ENCODE results near the gene BTD.

BTD gene

GRCh38 chr3:15638891-15639262 lies 37.3 kb downstream of the BTD start:
- Histone ChIP-seq H3K4me3 (ENCODE audit: low read depth in 1 of 2, low read length in 2 of 2) (no peak overlapping the region), H3K9ac (ENCODE audit: low read length) (no peak overlapping the region), H3K36me3 (ENCODE audit: insufficient read depth, low read length) (no peaks in the 10 kb centered on the region), H3K4me1 (ENCODE audit: insufficient read depth, low read length) (peaks cover 59% of the 10 kb centered on the region), H3K9me3 (ENCODE audit: low read length) (no peaks in the 10 kb centered on the region), H3K27ac (ENCODE audit: low read depth, low read length) (peak overlapping the region; percentile 77), H3K27me3 (ENCODE audit: control insufficient read depth in 1 of 2, insufficient read depth in 2 of 2, low read length in 2 of 2) (no peaks in the 10 kb centered on the region)

GRCh38 chr3:15645246-15645645 lies 43.7 kb downstream of the BTD start:
- H3K4me3 ChIP-seq (ENCODE audit: low read depth in 1 of 2, low read length in 2 of 2) = no peak overlapping the region
- H3K27ac ChIP-seq (ENCODE audit: low read depth, low read length) = no peak overlapping the region
- no peak overlapping the region for H3K9ac ChIP-seq (ENCODE audit: low read length)

GRCh38 chr3:15645740-15646501 lies 44.4 kb downstream of the BTD start:
- peak overlapping the region; percentile 67 for H3K27ac ChIP-seq (ENCODE audit: low read depth, low read length)
- peaks cover 39% of the 10 kb centered on the region for H3K4me1 ChIP-seq (ENCODE audit: insufficient read depth, low read length)
- peaks cover 5% of the 10 kb centered on the region for H3K36me3 ChIP-seq (ENCODE audit: insufficient read depth, low read length)
- peak overlapping the region in 1 of 2 donors; percentile 24 for H3K4me3 ChIP-seq (ENCODE audit: low read depth in 1 of 2, low read length in 2 of 2)
- no peaks in the 10 kb centered on the region for H3K27me3 ChIP-seq (ENCODE audit: control insufficient read depth in 1 of 2, insufficient read depth in 2 of 2, low read length in 2 of 2)
- no peak overlapping the region for H3K9ac ChIP-seq (ENCODE audit: low read length)
- H3K9me3 ChIP-seq (ENCODE audit: low read length) = no peaks in the 10 kb centered on the region

More at GRCh38 chr3:15645246-15645645, 43.7 kb downstream of the BTD start:
- Histone ChIP-seq H3K27me3 (ENCODE audit: control insufficient read depth in 1 of 2, insufficient read depth in 2 of 2, low read length in 2 of 2) (no peaks in the 10 kb centered on the region), H3K4me1 (ENCODE audit: insufficient read depth, low read length) (peaks cover 40% of the 10 kb centered on the region), H3K9me3 (ENCODE audit: low read length) (no peaks in the 10 kb centered on the region), H3K36me3 (ENCODE audit: insufficient read depth, low read length) (peaks cover 5% of the 10 kb centered on the region)

GRCh38 chr3:15646851-15647511 lies 45.4 kb downstream of the BTD start:
- Histone ChIP-seq H3K36me3 (ENCODE audit: insufficient read depth, low read length) (peaks cover 5% of the 10 kb centered on the region), H3K4me3 (ENCODE audit: low read depth in 1 of 2, low read length in 2 of 2) (peak overlapping the region in 1 of 2 donors; percentile 24), H3K9ac (ENCODE audit: low read length) (no peak overlapping the region)

GRCh38 chr3:15647611-15648167 lies 46.1 kb downstream of the BTD start:
- Histone ChIP-seq H3K9ac (ENCODE audit: low read length) (no peak overlapping the region), H3K36me3 (ENCODE audit: insufficient read depth, low read length) (peaks cover 5% of the 10 kb centered on the region)

More at GRCh38 chr3:15646851-15647511, 45.4 kb downstream of the BTD start:
- Histone ChIP-seq H3K9me3 (ENCODE audit: low read length) (no peaks in the 10 kb centered on the region), H3K27ac (ENCODE audit: low read depth, low read length) (peak overlapping the region; percentile 67), H3K4me1 (ENCODE audit: insufficient read depth, low read length) (peaks cover 35% of the 10 kb centered on the region), H3K27me3 (ENCODE audit: control insufficient read depth in 1 of 2, insufficient read depth in 2 of 2, low read length in 2 of 2) (no peaks in the 10 kb centered on the region)

GRCh38 chr3:15649341-15649740 lies 47.8 kb downstream of the BTD start:
- Histone ChIP-seq H3K9ac (ENCODE audit: low read length) (no peak overlapping the region), H3K27ac (ENCODE audit: low read depth, low read length) (no peak overlapping the region), H3K36me3 (ENCODE audit: insufficient read depth, low read length) (peaks cover 5% of the 10 kb centered on the region), H3K4me3 (ENCODE audit: low read depth in 1 of 2, low read length in 2 of 2) (no peak overlapping the region), H3K4me1 (ENCODE audit: insufficient read depth, low read length) (peaks cover 42% of the 10 kb centered on the region), H3K27me3 (ENCODE audit: control insufficient read depth in 1 of 2, insufficient read depth in 2 of 2, low read length in 2 of 2) (no peaks in the 10 kb centered on the region), H3K9me3 (ENCODE audit: low read length) (no peaks in the 10 kb centered on the region)

More at GRCh38 chr3:15647611-15648167, 46.1 kb downstream of the BTD start:
- Histone ChIP-seq H3K9me3 (ENCODE audit: low read length) (no peaks in the 10 kb centered on the region), H3K27me3 (ENCODE audit: control insufficient read depth in 1 of 2, insufficient read depth in 2 of 2, low read length in 2 of 2) (no peaks in the 10 kb centered on the region), H3K4me3 (ENCODE audit: low read depth in 1 of 2, low read length in 2 of 2) (peak overlapping the region in 1 of 2 donors; percentile 24), H3K27ac (ENCODE audit: low read depth, low read length) (no peak overlapping the region), H3K4me1 (ENCODE audit: insufficient read depth, low read length) (peaks cover 35% of the 10 kb centered on the region)

GRCh38 chr3:15649858-15650257 lies 48.3 kb downstream of the BTD start:
- Histone ChIP-seq H3K9me3 (ENCODE audit: low read length) (no peaks in the 10 kb centered on the region), H3K27ac (ENCODE audit: low read depth, low read length) (no peak overlapping the region), H3K36me3 (ENCODE audit: insufficient read depth, low read length) (peaks cover under 1% of the 10 kb centered on the region), H3K4me1 (ENCODE audit: insufficient read depth, low read length) (peaks cover 41% of the 10 kb centered on the region), H3K9ac (ENCODE audit: low read length) (no peak overlapping the region), H3K27me3 (ENCODE audit: control insufficient read depth in 1 of 2, insufficient read depth in 2 of 2, low read length in 2 of 2) (no peaks in the 10 kb centered on the region), H3K4me3 (ENCODE audit: low read depth in 1 of 2, low read length in 2 of 2) (no peak overlapping the region)

- no peak overlapping the region for H3K4me3 ChIP-seq (ENCODE audit: low read depth in 1 of 2, low read length in 2 of 2)
- H3K27me3 ChIP-seq (ENCODE audit: control insufficient read depth in 1 of 2, insufficient read depth in 2 of 2, low read length in 2 of 2) = no peaks in the 10 kb centered on the region
- H3K9me3 ChIP-seq (ENCODE audit: low read length) = peaks cover 5% of the 10 kb centered on the region
- H3K9ac ChIP-seq (ENCODE audit: low read length) = no peak overlapping the region
- H3K36me3 ChIP-seq (ENCODE audit: insufficient read depth, low read length) = no peaks in the 10 kb centered on the region
- no peak overlapping the region for H3K27ac ChIP-seq (ENCODE audit: low read depth, low read length)
- H3K4me1 ChIP-seq (ENCODE audit: insufficient read depth, low read length) = peaks cover 26% of the 10 kb centered on the region
These were observed 49.9 kb downstream of the BTD start for GRCh38 chr3:15651396-15651795.

- no peak overlapping the region for H3K9ac ChIP-seq (ENCODE audit: low read length)
- no peak overlapping the region for H3K4me3 ChIP-seq (ENCODE audit: low read depth in 1 of 2, low read length in 2 of 2)
- peaks cover 7% of the 10 kb centered on the region for H3K4me1 ChIP-seq (ENCODE audit: insufficient read depth, low read length)
- H3K27me3 ChIP-seq (ENCODE audit: control insufficient read depth in 1 of 2, insufficient read depth in 2 of 2, low read length in 2 of 2) = no peaks in the 10 kb centered on the region
- H3K9me3 ChIP-seq (ENCODE audit: low read length) = peaks cover 12% of the 10 kb centered on the region
- no peak overlapping the region for H3K27ac ChIP-seq (ENCODE audit: low read depth, low read length)
- H3K36me3 ChIP-seq (ENCODE audit: insufficient read depth, low read length) = no peaks in the 10 kb centered on the region
These were observed 51.8 kb downstream of the BTD start for GRCh38 chr3:15653321-15653720.

- Histone ChIP-seq H3K9me3 (ENCODE audit: low read length) (peaks cover 12% of the 10 kb centered on the region), H3K36me3 (ENCODE audit: insufficient read depth, low read length) (no peaks in the 10 kb centered on the region), H3K4me1 (ENCODE audit: insufficient read depth, low read length) (peaks cover 7% of the 10 kb centered on the region), H3K27me3 (ENCODE audit: control insufficient read depth in 1 of 2, insufficient read depth in 2 of 2, low read length in 2 of 2) (no peaks in the 10 kb centered on the region), H3K9ac (ENCODE audit: low read length) (no peak overlapping the region), H3K4me3 (ENCODE audit: low read depth in 1 of 2, low read length in 2 of 2) (no peak overlapping the region), H3K27ac (ENCODE audit: low read depth, low read length) (no peak overlapping the region)
These were observed 52.6 kb downstream of the BTD start for GRCh38 chr3:15654127-15654526.

GRCh38 chr3:15654891-15655290 lies 53.3 kb downstream of the BTD start:
- Histone ChIP-seq H3K4me3 (ENCODE audit: low read depth in 1 of 2, low read length in 2 of 2) (no peak overlapping the region), H3K4me1 (ENCODE audit: insufficient read depth, low read length) (peaks cover 7% of the 10 kb centered on the region), H3K36me3 (ENCODE audit: insufficient read depth, low read length) (no peaks in the 10 kb centered on the region), H3K9ac (ENCODE audit: low read length) (no peak overlapping the region), H3K27me3 (ENCODE audit: control insufficient read depth in 1 of 2, insufficient read depth in 2 of 2, low read length in 2 of 2) (no peaks in the 10 kb centered on the region), H3K27ac (ENCODE audit: low read depth, low read length) (no peak overlapping the region), H3K9me3 (ENCODE audit: low read length) (peaks cover 12% of the 10 kb centered on the region)
